ENCODE measurements around the gene PARD3.

DNA sequence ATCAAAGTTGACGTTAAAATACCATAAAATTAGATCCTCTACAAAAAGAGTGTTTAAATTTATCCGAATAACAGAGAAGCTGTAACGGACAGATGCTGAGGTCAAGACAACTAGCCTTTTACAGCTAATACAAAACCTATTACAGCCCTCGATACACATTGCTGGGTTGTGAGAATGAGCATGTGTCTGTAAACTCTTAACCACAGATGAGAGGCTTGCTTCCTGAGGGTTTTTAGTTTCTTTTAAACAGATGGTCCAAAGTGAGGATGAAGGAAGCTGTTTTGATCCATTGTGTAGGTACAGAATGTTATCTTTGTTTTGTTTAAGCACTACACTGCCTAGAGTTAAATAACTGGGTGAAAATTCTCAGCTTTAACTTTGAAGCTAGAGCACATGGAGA is 578.2 kb downstream of the PARD3 start:
- TF ChIP-seq CTCF (IDR thresholded peaks at IDR 0.05) (no peak), POLR2A (IDR thresholded peaks at IDR 0.05) (no peak)
